WTC11 (cell line): ENCODE measurements around the gene UGT1A8. TPM values are rescaled to one million over a fixed set of nuclear protein-coding genes. Genes with fewer than 3 reads are reported as not detected.

Experiments
- ATAC-seq: fragments of 200-7000 bp; cut with Tn5 transposase; 2 replicates; pipeline ENCODE4 v1.10.0; 2021; ENCODE audit warnings: mild to moderate bottlenecking, moderate library complexity
- CTCF ChIA-PET: fragments of 300-600 bp; sonication (Branson Sonifier 250); formaldehyde crosslinking; loops from one replicate; lab custom pipeline; 2021; ENCODE audit warnings: antibody characterized with exemption; lab: Charles Lee
- POLR2A ChIA-PET: fragments of 350-600 bp; sonication (Branson Sonifier 250); formaldehyde crosslinking; loops from one replicate; lab custom pipeline; 2021; ENCODE audit warnings: antibody characterized with exemption; lab: Charles Lee
- DNase-seq: peaks from one replicate; pipeline ENCODE4 v3.0.0; 2021; ENCODE audit warnings: low spot score
- H3K27ac Mint-ChIP-seq: 2 replicates; pipeline ENCODE4 v1.8.0; 2021; ENCODE audit warnings: mixed read lengths
- H3K27me3 Mint-ChIP-seq: 2 replicates; pipeline ENCODE4 v1.8.0; 2021; ENCODE audit warnings: low read depth, mild to moderate bottlenecking, moderate library complexity, mixed read lengths
- H3K36me3 Mint-ChIP-seq: 2 replicates; pipeline ENCODE4 v1.8.0; 2021; ENCODE audit warnings: mixed read lengths
- H3K4me1 Mint-ChIP-seq: 2 replicates; pipeline ENCODE4 v1.8.0; 2022; ENCODE audit warnings: mixed read lengths
- H3K4me3 Mint-ChIP-seq: 2 replicates; pipeline ENCODE4 v1.8.0; 2021; ENCODE audit warnings: mild to moderate bottlenecking, moderate library complexity, mixed read lengths
- H3K9me3 Mint-ChIP-seq: 2 replicates; pipeline ENCODE4 v1.8.0; 2021; ENCODE audit warnings: mixed read lengths
- ATF2 ChIP-seq: sonication (generic); formaldehyde crosslinking; IDR thresholded peaks from 2 replicates; pipeline ENCODE4 v1.8.1; 2022; ENCODE audit warnings: low read depth, missing genetic modification reagents, borderline replicate concordance
- CREB1 ChIP-seq: sonication (generic); formaldehyde crosslinking; IDR thresholded peaks from 2 replicates; pipeline ENCODE4 v1.8.0; 2023; ENCODE audit warnings: mild to moderate bottlenecking, missing genetic modification reagents
- CTCF ChIP-seq: fragments of 200-600 bp; IDR thresholded peaks from 2 replicates; pipeline ENCODE4 v1.8.0; 2022; ENCODE audit warnings: antibody characterized with exemption
- ELF4 ChIP-seq: sonication (generic); formaldehyde crosslinking; IDR thresholded peaks from 2 replicates; pipeline ENCODE4 v1.8.1; 2022; ENCODE audit warnings: low read depth, mild to moderate bottlenecking, moderate library complexity, missing genetic modification reagents
- GABPB1 ChIP-seq: sonication (generic); formaldehyde crosslinking; IDR thresholded peaks from 2 replicates; pipeline ENCODE4 v1.8.1; 2023; ENCODE audit warnings: mild to moderate bottlenecking, missing genetic modification reagents
- HMGA2 ChIP-seq: fragments of 250-450 bp; sonication (Bioruptor Pico); IDR thresholded peaks from 2 replicates; pipeline ENCODE4 v1.4.0; 2021; ENCODE audit warnings: mild to moderate bottlenecking, moderate library complexity
- HMGXB4 ChIP-seq: sonication (generic); formaldehyde crosslinking; IDR thresholded peaks from 2 replicates; pipeline ENCODE4 v1.8.1; 2023; ENCODE audit warnings: mild to moderate bottlenecking, moderate library complexity, missing genetic modification reagents
- JAZF1 ChIP-seq: fragments of 250-450 bp; sonication (Bioruptor Pico); IDR thresholded peaks from 2 replicates; pipeline ENCODE4 v1.9.0; 2021; ENCODE audit warnings: moderate library complexity, mild to moderate bottlenecking, inconsistent platforms
- KAT7 ChIP-seq: sonication (generic); formaldehyde crosslinking; IDR thresholded peaks from 2 replicates; pipeline ENCODE4 v1.8.1; 2023; ENCODE audit warnings: missing genetic modification reagents, mild to moderate bottlenecking, borderline replicate concordance
- MAX ChIP-seq: sonication (generic); formaldehyde crosslinking; IDR thresholded peaks from 2 replicates; pipeline ENCODE4 v1.8.0; 2022; ENCODE audit warnings: mild to moderate bottlenecking, missing genetic modification reagents
- MYBL2 ChIP-seq: sonication (generic); formaldehyde crosslinking; IDR thresholded peaks from 2 replicates; pipeline ENCODE4 v1.8.1; 2023; ENCODE audit warnings: mild to moderate bottlenecking, moderate library complexity, missing genetic modification reagents
- OVOL2 ChIP-seq: fragments of 250-450 bp; sonication (Bioruptor Pico); IDR thresholded peaks from 2 replicates; pipeline ENCODE4 v1.9.0; 2021; ENCODE audit warnings: mild to moderate bottlenecking, borderline replicate concordance
- RELA ChIP-seq: sonication (generic); formaldehyde crosslinking; IDR thresholded peaks from 2 replicates; pipeline ENCODE4 v1.8.1; 2022; ENCODE audit warnings: missing genetic modification reagents, mild to moderate bottlenecking, borderline replicate concordance
- SMAD4 ChIP-seq: sonication (generic); formaldehyde crosslinking; IDR thresholded peaks from 2 replicates; pipeline ENCODE4 v1.8.0; 2022; ENCODE audit warnings: mild to moderate bottlenecking, missing genetic modification reagents
- STAT6 ChIP-seq: sonication (generic); formaldehyde crosslinking; conservative IDR thresholded peaks from 2 replicates; pipeline ENCODE4 v1.8.1; 2023; ENCODE audit warnings: mild to moderate bottlenecking, low read depth, missing genetic modification reagents, moderate library complexity
- TCF7 ChIP-seq: sonication (generic); formaldehyde crosslinking; IDR thresholded peaks from 2 replicates; pipeline ENCODE4 v1.8.0; 2022; ENCODE audit warnings: mild to moderate bottlenecking, low read depth, missing genetic modification reagents, moderate library complexity
- TEAD1 ChIP-seq: sonication (generic); formaldehyde crosslinking; IDR thresholded peaks from 2 replicates; pipeline ENCODE4 v1.8.0; 2022; ENCODE audit warnings: mild to moderate bottlenecking, missing genetic modification reagents
- TEAD4 ChIP-seq: sonication (generic); formaldehyde crosslinking; IDR thresholded peaks from 2 replicates; pipeline ENCODE4 v1.8.0; 2022; ENCODE audit warnings: mild to moderate bottlenecking, missing genetic modification reagents
- TP53 ChIP-seq: sonication (generic); formaldehyde crosslinking; IDR thresholded peaks from 2 replicates; pipeline ENCODE4 v1.8.1; 2023; ENCODE audit warnings: mild to moderate bottlenecking, missing genetic modification reagents
- ZNF121 ChIP-seq: sonication (generic); formaldehyde crosslinking; IDR thresholded peaks from 2 replicates; pipeline ENCODE4 v1.8.0; 2023; ENCODE audit warnings: missing genetic modification reagents
- ZNF219 ChIP-seq: sonication (generic); formaldehyde crosslinking; IDR thresholded peaks from 2 replicates; pipeline ENCODE4 v1.8.0; 2023; ENCODE audit warnings: missing genetic modification reagents, mild to moderate bottlenecking, borderline replicate concordance
- ZNF396 ChIP-seq: fragments of 250-450 bp; sonication (Bioruptor Pico); IDR thresholded peaks from 2 replicates; pipeline ENCODE4 v1.8.0; 2021; ENCODE audit warnings: mild to moderate bottlenecking, moderate library complexity, borderline replicate concordance
- ZNF671 ChIP-seq: fragments of 250-450 bp; sonication (Bioruptor Pico); IDR thresholded peaks from 2 replicates; pipeline ENCODE4 v1.8.0; 2021; ENCODE audit warnings: mild to moderate bottlenecking
- ZSCAN18 ChIP-seq: fragments of 250-450 bp; sonication (Bioruptor Pico); IDR thresholded peaks from 2 replicates; pipeline ENCODE4 v2.1.2; 2022; ENCODE audit warnings: mild to moderate bottlenecking, moderate library complexity
- total RNA-seq: library from RNA; stranded (reverse); gene quantifications from 3 replicates; pipeline ENCODE4 v1.2.3, GENCODE V29; 2021

Gene UGT1A8
- total RNA-seq, 1 experiment from 2014 or later = 0.13 TPM

GRCh38 chr2:233778030-233778429 lies 160.6 kb downstream of the UGT1A8 start, which contains the start of gene MROH2A:
Gene MROH2A, plus strand, starts transcription at chr2:233778330. Its CDS starts 1,029 bp downstream, at chr2:233779359.
- no peak within 1 kb of the TSS for H3K4me3 Mint-ChIP-seq
- POLR2A ChIA-PET = no interaction called here
- peaks cover 8% of the 10 kb centered on the region for H3K36me3 Mint-ChIP-seq
- H3K27ac Mint-ChIP-seq = no peak within 1 kb of the TSS
- TF ChIP-seq ZNF219 (CRISPR knock-in tag) (no peak), TCF7 (CRISPR knock-in tag) (no peak), ZNF396 (CRISPR knock-in tag) (no peak), ZSCAN18 (CRISPR knock-in tag) (no peak), CREB1 (CRISPR knock-in tag) (no peak), TEAD1 (CRISPR knock-in tag) (no peak), ATF2 (no peak), MYBL2 (CRISPR knock-in tag) (no peak), RELA (CRISPR knock-in tag) (no peak), TEAD4 (CRISPR knock-in tag) (no peak), ZNF671 (CRISPR knock-in tag) (no peak), TP53 (CRISPR knock-in tag) (no peak), CTCF (no peak), KAT7 (CRISPR knock-in tag) (no peak), ZNF121 (CRISPR knock-in tag) (no peak), MAX (CRISPR knock-in tag) (no peak), STAT6 (CRISPR knock-in tag) (no peak), OVOL2 (no peak), GABPB1 (no peak), HMGA2 (no peak)
- no peaks in the 10 kb centered on the region; the same call in 1 of the 2 replicates for H3K27me3 Mint-ChIP-seq
- peaks cover 47% of the 10 kb centered on the region for H3K9me3 Mint-ChIP-seq
- DNase-seq (no peak), ATAC-seq (no peak)
- H3K4me1 Mint-ChIP-seq = no peaks in the 10 kb centered on the region
- CTCF ChIA-PET = no interaction called here

GRCh38 chr2:233779722-233780121 lies 162.3 kb downstream of the UGT1A8 start:
- Mint-ChIP-seq H3K27me3 (no peaks in the 10 kb centered on the region; the same call in 1 of the 2 replicates), H3K27ac (no peak overlapping the region), H3K9me3 (peaks cover 47% of the 10 kb centered on the region), H3K4me1 (no peaks in the 10 kb centered on the region), H3K4me3 (no peak overlapping the region), H3K36me3 (peaks cover 8% of the 10 kb centered on the region)
- DNase-seq = no peak
- POLR2A ChIA-PET = no interaction called here
- CTCF ChIA-PET = no interaction called here
- no peak for ATAC-seq
- TF ChIP-seq ELF4 (CRISPR knock-in tag) = no peak
- no peak for TF ChIP-seq SMAD4 (CRISPR knock-in tag)
- no peak for TF ChIP-seq JAZF1 (CRISPR knock-in tag)
- no peak for TF ChIP-seq OVOL2
- TF ChIP-seq HMGXB4 = no peak
- no peak for TF ChIP-seq ZSCAN18 (CRISPR knock-in tag)
